Mucosa of descending colon (tissue), 3 donors: Measurements from ENCODE around the gene FLNB. TPM values are rescaled to one million over a fixed set of nuclear protein-coding genes. Genes with fewer than 3 reads are reported as not detected.

Experiments
- ATAC-seq: fragments of 200-7000 bp; cut with Tn5 transposase; one replicate; pipeline ENCODE4 v1.9.1; 2020; ENCODE audit warnings: mild to moderate bottlenecking, moderate library complexity
- DNase-seq, 3 donors: peaks; one replicate each; pipeline ENCODE4 v3.0.0-alpha.2; 2020
- H3K36me3 ChIP-seq: fragments of 200-600 bp; one replicate; pipeline ENCODE4 v1.8.0; 2021; ENCODE audit warnings: low read depth, mild to moderate bottlenecking
- H3K4me1 ChIP-seq: fragments of 200-600 bp; one replicate; pipeline ENCODE4 v1.8.0; 2021; ENCODE audit warnings: low read depth, mild to moderate bottlenecking
- H3K4me3 ChIP-seq: fragments of 200-600 bp; one replicate; pipeline ENCODE4 v1.8.0; 2021; ENCODE audit warnings: mild to moderate bottlenecking
- H3K9me3 ChIP-seq: fragments of 200-600 bp; one replicate; pipeline ENCODE4 v1.8.0; 2021; ENCODE audit warnings: mild to moderate bottlenecking
- CTCF ChIP-seq: fragments of 200-600 bp; IDR thresholded peaks from one replicate; pipeline ENCODE4 v1.8.0; 2022; ENCODE audit warnings: antibody characterized with exemption, mild to moderate bottlenecking
- intact Hi-C, 2 donors: fragments of 100-400 bp; cut with DNase I in 1 of 2; cut with micrococcal nuclease in 1 of 2; formaldehyde crosslinking; loops; one replicate each; pipeline versions ENCODE4 v1.11.0 to v1.11.1; 2022; cut with DNase I, micrococcal nuclease
- total RNA-seq, 3 donors: library from RNA; stranded (reverse); fragmentation: NEBNext Ultra II Directional in 2 of 3; extraction: Animal tissue kit (Norgen Biotek cat#: 25700) in 2 of 3; gene quantifications; one replicate each; pipeline versions ENCODE4 v1.2.1 to v1.2.4, GENCODE V29; 2021 to 2023
- donor health status: DM: no; HTN: no; CAD: no; lungs with moderate emphysema.
- donor health status: DM: no; HTN: no; CAD: no.
- donor health status: DM: no; HTN: yes; CAD: no.

The FLNB gene
- total RNA-seq, 3 donors from 2014 or later = 256 to 555 (median 357) TPM

- Histone ChIP-seq H3K4me3 (no peak overlapping the region), H3K36me3 (peaks cover 15% of the 10 kb centered on the region), H3K9me3 (no peaks in the 10 kb centered on the region), H3K4me1 (peaks cover 4% of the 10 kb centered on the region)
- intact Hi-C loops = no loop called here
- no peak for ATAC-seq
- DNase-seq = no peak
- TF ChIP-seq CTCF = no peak
Measured at GRCh38 chr3:58158442-58159153, 150.4 kb downstream of the FLNB start.

- no peak for DNase-seq
- H3K9me3 ChIP-seq = no peaks in the 10 kb centered on the region
- no peak for ATAC-seq
- peaks cover 15% of the 10 kb centered on the region for H3K36me3 ChIP-seq
- H3K4me3 ChIP-seq = no peak overlapping the region
- intact Hi-C loops = loop anchor here in 1 of 2 donors (10.0 kb wide), 1 partner anchor 156 kb away; the partner anchor contains the start of gene FLNB
- peaks cover 4% of the 10 kb centered on the region for H3K4me1 ChIP-seq
- no peak for TF ChIP-seq CTCF
Measured at GRCh38 chr3:58160399-58160798, 152.2 kb downstream of the FLNB start.

GRCh38 chr3:58161435-58162398, 153.5 kb downstream of the FLNB start:
- Histone ChIP-seq H3K4me3 (no peak overlapping the region), H3K9me3 (no peaks in the 10 kb centered on the region), H3K36me3 (peaks cover 6% of the 10 kb centered on the region), H3K4me1 (peaks cover 4% of the 10 kb centered on the region)
- ATAC-seq (peak; percentile 57), DNase-seq (peak in 2 of 3 donors; percentile 58 to 65)
- TF ChIP-seq CTCF = no peak
- intact Hi-C loops = loop anchor here in 1 of 2 donors (10.0 kb wide), 1 partner anchor 157 kb away; the partner anchor contains the start of gene FLNB

- Histone ChIP-seq H3K4me3 (no peak overlapping the region), H3K4me1 (peaks cover 4% of the 10 kb centered on the region), H3K36me3 (peaks cover 6% of the 10 kb centered on the region), H3K9me3 (no peaks in the 10 kb centered on the region)
- ATAC-seq (no peak), DNase-seq (no peak)
- intact Hi-C loops = loop anchor here in 1 of 2 donors (10.0 kb wide), 1 partner anchor 158 kb away; the partner anchor contains the start of gene FLNB
- no peak for TF ChIP-seq CTCF
Measured at GRCh38 chr3:58163234-58163633, 155.0 kb downstream of the FLNB start.

GRCh38 chr3:58164199-58164879, 156.1 kb downstream of the FLNB start:
- Histone ChIP-seq H3K4me3 (no peak overlapping the region), H3K4me1 (peaks cover 4% of the 10 kb centered on the region), H3K36me3 (peaks cover 6% of the 10 kb centered on the region), H3K9me3 (no peaks in the 10 kb centered on the region)
- peak; percentile 71 for ATAC-seq
- intact Hi-C loops = loop anchor here in 1 of 2 donors (10.0 kb wide), 1 partner anchor 160 kb away; the partner anchor contains the start of gene FLNB
- DNase-seq = no peak
- no peak for TF ChIP-seq CTCF
